Mucosa of descending colon (tissue), 3 donors: ENCODE results near the gene DNAH8. TPM values are rescaled to one million over a fixed set of nuclear protein-coding genes. Genes with fewer than 3 reads are reported as not detected.

Experiments
- ATAC-seq: fragments of 200-7000 bp; cut with Tn5 transposase; one replicate; pipeline ENCODE4 v1.9.1; 2020; ENCODE audit warnings: mild to moderate bottlenecking, moderate library complexity
- DNase-seq, 3 donors: peaks; one replicate each; pipeline ENCODE4 v3.0.0-alpha.2; 2020
- H3K36me3 ChIP-seq: fragments of 200-600 bp; one replicate; pipeline ENCODE4 v1.8.0; 2021; ENCODE audit warnings: low read depth, mild to moderate bottlenecking
- H3K4me1 ChIP-seq: fragments of 200-600 bp; one replicate; pipeline ENCODE4 v1.8.0; 2021; ENCODE audit warnings: low read depth, mild to moderate bottlenecking
- H3K4me3 ChIP-seq: fragments of 200-600 bp; one replicate; pipeline ENCODE4 v1.8.0; 2021; ENCODE audit warnings: mild to moderate bottlenecking
- H3K9me3 ChIP-seq: fragments of 200-600 bp; one replicate; pipeline ENCODE4 v1.8.0; 2021; ENCODE audit warnings: mild to moderate bottlenecking
- intact Hi-C, 2 donors: fragments of 100-400 bp; cut with DNase I in 1 of 2; cut with micrococcal nuclease in 1 of 2; formaldehyde crosslinking; loops; one replicate each; pipeline versions ENCODE4 v1.11.0 to v1.11.1; 2022; cut with DNase I, micrococcal nuclease
- long read RNA-seq, 2 donors: library from polyadenylated mRNA; unstranded; transcript quantifications; one replicate each; pipeline ENCODE4 v2.0.0, GENCODE V29; 2019 to 2021
- total RNA-seq, 3 donors: library from RNA; stranded (reverse); fragmentation: NEBNext Ultra II Directional in 2 of 3; extraction: Animal tissue kit (Norgen Biotek cat#: 25700) in 2 of 3; gene quantifications; one replicate each; pipeline versions ENCODE4 v1.2.1 to v1.2.4, GENCODE V29; 2021 to 2023
- TF ChIP-seq, protein P1 (sequence below): fragments of 200-600 bp; IDR thresholded peaks from one replicate; pipeline ENCODE4 v1.8.0; 2022; ENCODE audit warnings: antibody characterized with exemption, mild to moderate bottlenecking
- donor health status: DM: no; HTN: no; CAD: no; lungs with moderate emphysema.
- donor health status: DM: no; HTN: no; CAD: no.
- donor health status: DM: no; HTN: yes; CAD: no.

Gene DNAH8, protein sequence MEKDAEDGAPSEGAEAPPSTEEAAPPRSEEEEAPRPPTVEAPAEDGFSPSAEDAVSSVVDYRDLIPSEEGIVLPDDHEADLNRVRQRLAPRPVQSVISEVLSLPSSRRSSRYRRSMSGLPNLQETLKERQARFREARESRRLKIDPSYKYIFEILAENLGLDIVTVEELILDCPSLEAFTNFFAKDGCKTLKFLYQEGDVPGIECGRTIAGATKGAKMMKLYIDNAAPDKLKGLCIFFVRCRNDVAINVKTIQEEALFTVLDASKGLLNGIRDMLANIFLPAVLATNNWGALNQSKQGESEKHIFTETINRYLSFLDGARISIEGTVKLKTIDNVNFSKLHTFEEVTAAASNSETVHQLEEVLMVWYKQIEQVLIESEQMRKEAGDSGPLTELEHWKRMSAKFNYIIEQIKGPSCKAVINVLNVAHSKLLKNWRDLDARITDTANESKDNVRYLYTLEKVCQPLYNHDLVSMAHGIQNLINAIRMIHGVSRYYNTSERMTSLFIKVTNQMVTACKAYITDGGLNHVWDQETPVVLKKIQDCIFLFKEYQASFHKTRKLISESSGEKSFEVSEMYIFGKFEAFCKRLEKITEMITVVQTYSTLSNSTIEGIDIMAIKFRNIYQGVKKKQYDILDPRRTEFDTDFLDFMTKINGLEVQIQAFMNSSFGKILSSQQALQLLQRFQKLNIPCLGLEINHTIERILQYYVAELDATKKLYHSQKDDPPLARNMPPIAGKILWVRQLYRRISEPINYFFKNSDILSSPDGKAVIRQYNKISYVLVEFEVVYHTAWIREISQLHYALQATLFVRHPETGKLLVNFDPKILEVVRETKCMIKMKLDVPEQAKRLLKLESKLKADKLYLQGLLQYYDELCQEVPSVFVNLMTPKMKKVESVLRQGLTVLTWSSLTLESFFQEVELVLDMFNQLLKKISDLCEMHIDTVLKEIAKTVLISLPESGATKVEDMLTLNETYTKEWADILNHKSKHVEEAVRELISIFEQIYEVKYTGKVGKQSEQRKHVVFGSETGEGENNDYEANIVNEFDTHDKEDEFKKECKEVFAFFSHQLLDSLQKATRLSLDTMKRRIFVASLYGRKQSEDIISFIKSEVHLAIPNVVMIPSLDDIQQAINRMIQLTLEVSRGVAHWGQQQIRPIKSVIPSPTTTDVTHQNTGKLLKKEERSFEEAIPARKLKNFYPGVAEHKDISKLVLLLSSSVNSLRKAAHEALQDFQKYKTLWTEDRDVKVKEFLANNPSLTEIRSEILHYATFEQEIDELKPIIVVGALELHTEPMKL (N-terminal part only)
- total RNA-seq: under 1 TPM in 2 of 3 donors, not detected in 1; 0.03 TPM
- long read RNA-seq, donor 1: 0 reads
- long read RNA-seq, donor 2: 0 reads

DNA sequence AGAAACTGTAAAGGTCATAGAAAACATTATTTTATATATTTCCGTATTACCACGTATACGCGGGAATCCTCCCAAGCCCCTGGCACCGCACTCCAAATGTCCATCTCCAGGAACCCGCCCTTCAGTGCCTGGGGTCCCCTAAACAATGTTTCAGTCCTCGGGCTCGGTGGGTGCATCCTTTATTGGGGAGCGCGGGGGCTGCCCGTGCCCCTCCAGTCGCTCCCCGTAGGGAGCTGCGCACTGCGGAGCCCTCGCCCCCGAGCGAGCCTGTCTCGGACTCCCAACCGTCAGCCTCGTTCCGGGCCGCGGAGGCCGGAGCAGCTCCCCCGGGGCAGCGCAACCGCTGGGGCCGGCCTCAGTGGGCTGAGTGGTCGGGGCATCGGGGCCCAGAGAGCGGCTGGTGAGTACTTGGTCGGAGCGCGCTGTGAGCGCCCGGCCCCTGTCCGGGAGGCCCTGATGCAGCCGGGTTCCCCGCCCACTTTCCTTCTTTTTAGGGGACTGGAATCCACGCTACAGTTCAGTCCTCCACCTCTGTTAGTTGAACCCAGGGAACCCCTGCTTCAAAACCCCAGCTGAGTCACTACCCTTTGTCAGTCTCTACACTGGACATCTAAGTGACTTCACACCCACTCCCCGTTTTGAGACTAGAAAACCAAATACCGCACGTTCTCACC is at the start of gene DNAH8:
TSS of gene DNAH8 (plus strand) at position 296 of the 674 bp plus-strand sequence. CDS start 7,499 bp downstream, outside the sequence.
- intact Hi-C loops: no loop called here
- ATAC-seq (peak; percentile 26), DNase-seq (peak in 1 of 3 donors; percentile 37)

DNA sequence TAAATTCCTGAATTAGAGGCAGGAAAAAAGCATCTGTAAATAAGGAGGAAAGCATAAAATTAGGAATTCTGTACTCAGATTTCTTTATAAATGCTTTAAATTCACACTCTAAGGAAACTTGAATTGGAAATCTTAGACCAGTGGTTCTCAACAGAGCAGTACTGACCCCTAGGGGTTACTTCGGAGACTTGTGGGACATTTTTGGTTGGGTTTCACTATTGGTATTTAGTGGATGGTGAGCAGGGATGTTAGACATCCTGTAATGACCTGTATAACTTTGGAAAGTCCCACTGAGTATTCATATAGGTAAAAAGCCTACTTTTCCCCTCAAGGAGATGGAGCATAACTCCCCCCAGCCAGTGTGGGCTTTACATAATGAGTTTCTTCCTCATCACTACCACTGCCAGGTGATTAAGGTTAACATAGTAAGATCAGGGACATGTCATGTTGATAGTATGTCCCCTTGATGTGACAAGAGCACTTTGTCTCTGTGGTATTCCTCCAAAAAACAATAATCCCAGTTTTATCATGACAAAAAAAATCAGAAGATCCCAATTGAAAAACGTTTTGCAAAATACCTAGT is 43.1 kb upstream of the DNAH8 start:
- H3K4me3 ChIP-seq: no peak overlapping the region
- no peaks in the 10 kb centered on the region for H3K36me3 ChIP-seq
- H3K4me1 ChIP-seq: no peaks in the 10 kb centered on the region
- no peaks in the 10 kb centered on the region for H3K9me3 ChIP-seq
- TF ChIP-seq, protein P1, sequence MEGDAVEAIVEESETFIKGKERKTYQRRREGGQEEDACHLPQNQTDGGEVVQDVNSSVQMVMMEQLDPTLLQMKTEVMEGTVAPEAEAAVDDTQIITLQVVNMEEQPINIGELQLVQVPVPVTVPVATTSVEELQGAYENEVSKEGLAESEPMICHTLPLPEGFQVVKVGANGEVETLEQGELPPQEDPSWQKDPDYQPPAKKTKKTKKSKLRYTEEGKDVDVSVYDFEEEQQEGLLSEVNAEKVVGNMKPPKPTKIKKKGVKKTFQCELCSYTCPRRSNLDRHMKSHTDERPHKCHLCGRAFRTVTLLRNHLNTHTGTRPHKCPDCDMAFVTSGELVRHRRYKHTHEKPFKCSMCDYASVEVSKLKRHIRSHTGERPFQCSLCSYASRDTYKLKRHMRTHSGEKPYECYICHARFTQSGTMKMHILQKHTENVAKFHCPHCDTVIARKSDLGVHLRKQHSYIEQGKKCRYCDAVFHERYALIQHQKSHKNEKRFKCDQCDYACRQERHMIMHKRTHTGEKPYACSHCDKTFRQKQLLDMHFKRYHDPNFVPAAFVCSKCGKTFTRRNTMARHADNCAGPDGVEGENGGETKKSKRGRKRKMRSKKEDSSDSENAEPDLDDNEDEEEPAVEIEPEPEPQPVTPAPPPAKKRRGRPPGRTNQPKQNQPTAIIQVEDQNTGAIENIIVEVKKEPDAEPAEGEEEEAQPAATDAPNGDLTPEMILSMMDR: peak; percentile 66
- ATAC-seq (peak; percentile 79), DNase-seq (peak in 1 of 3 donors; percentile 48)
- intact Hi-C loops: no loop called here

More for the DNA sequence above, at the start of gene DNAH8:
- no peaks in the 10 kb centered on the region for H3K4me1 ChIP-seq
- H3K36me3 ChIP-seq: no peaks in the 10 kb centered on the region
- H3K4me3 ChIP-seq: no peak within 1 kb of the TSS
- TF ChIP-seq, protein P1: no peak
- no peaks in the 10 kb centered on the region for H3K9me3 ChIP-seq

DNA sequence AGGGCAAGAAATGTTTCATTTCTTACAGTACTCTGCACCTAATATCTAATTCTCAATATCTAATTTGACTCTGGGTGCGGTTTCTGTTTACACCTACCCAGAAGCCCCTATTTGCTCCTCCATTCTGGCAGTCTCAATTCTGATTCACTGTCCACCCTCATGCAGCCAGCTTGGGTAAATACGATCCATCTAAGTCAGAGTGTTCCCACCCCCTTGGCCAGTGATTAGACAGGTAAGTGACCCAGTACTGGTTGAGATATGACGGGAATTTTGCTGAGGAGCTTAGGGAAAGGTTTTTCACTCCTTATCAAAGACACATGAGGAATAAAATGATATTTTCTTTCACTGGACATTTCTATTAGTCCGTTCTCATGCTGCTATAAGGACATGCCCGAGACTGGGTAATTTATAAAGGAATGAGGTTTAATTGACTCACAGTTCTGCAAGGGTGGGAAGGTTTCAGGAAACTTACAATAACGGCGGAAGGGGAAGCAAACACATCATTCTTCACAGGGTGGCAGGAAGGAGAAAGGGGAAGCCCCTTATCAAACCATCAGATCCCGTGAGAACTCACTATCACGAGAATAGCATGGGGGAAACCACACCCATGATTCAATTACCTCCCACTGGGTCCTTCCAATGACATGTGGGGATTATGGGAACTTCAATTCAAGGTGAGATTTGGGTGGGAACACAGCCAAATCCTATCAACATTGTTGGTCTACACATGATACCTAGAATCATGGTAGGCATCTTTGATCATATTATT is 41.5 kb upstream of the DNAH8 start:
- H3K4me1 ChIP-seq: no peaks in the 10 kb centered on the region
- intact Hi-C loops: no loop called here
- no peaks in the 10 kb centered on the region for H3K9me3 ChIP-seq
- ATAC-seq (peak; percentile 21), DNase-seq (no peak)
- no peak overlapping the region for H3K4me3 ChIP-seq
- no peaks in the 10 kb centered on the region for H3K36me3 ChIP-seq
- TF ChIP-seq, protein P1: no peak

DNA sequence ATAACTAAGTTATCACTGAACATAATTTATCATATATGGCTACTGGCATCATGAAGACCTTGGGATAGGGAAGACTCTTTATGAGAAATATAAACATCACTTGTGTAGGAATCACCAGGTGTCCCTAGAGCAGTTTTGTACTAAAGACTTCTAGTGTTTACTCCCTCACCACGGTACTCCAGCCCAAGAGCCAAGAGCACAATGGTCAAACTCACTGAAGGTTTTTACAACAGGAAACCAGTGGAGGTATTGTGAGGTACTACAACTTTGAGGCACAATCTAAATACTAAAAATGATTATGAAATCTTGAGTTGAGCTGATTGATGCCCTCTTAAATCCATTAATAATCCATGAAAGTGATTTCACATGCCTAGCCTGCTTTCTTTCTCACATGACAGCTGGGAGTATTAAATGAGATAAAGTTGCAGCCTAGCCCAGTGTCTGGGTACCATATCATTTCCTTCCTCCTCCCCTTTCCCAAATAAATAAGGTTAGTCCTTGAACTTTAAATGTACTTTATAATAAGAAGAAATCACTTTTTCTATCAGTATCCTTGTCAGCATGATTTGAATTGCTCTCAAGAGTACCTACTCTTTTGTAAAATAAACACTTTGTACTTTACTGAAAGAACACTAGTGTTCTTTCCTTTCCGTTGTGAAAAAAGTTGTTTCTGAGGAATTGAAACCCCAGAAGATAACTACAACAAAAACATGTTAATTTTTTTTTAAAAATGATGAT is 38.7 kb upstream of the DNAH8 start:
- TF ChIP-seq, protein P1: no peak
- Histone ChIP-seq H3K36me3 (no peaks in the 10 kb centered on the region), H3K4me1 (no peaks in the 10 kb centered on the region), H3K4me3 (no peak overlapping the region), H3K9me3 (no peaks in the 10 kb centered on the region)
- intact Hi-C loops: no loop called here
- DNase-seq (no peak), ATAC-seq (no peak)
